Trophoblast cell (in vitro differentiated cells and primary cell): Measurements from ENCODE around the gene ANGPT4.
A peak's percentile ranks its signal among the peaks of the same experiment; 100 is the strongest.
"Not testable (repeated sequence)": the region's sequence is repeated elsewhere in the genome, so short reads cannot be mapped to it uniquely, and the experiment has no call there.

Experiments used
- DNase-seq, 2 donors: peaks; one replicate each; pipeline ENCODE4 v3.0.0-alpha.2; 2016
- H2AFZ ChIP-seq: 2 replicates; pipeline ENCODE4 v1.6.1; 2013; ENCODE audit warnings: low read length, moderate library complexity, mild to moderate bottlenecking; ENCODE audit not compliant: insufficient read depth, poor library complexity
- H2AK5ac ChIP-seq: 2 replicates; pipeline ENCODE4 v1.6.1; 2013; ENCODE audit warnings: mild to moderate bottlenecking, low read length
- H2BK120ac ChIP-seq: 2 replicates; pipeline ENCODE4 v1.6.1; 2013; ENCODE audit warnings: low read length, mild to moderate bottlenecking, moderate library complexity; ENCODE audit not compliant: insufficient read depth, poor library complexity
- H2BK12ac ChIP-seq: 2 replicates; pipeline ENCODE4 v1.6.1; 2013; ENCODE audit warnings: mild to moderate bottlenecking, low read length, moderate library complexity
- H2BK5ac ChIP-seq: 2 replicates; pipeline ENCODE4 v1.6.1; 2013; ENCODE audit warnings: low read length, low read depth, moderate library complexity, mild to moderate bottlenecking; ENCODE audit not compliant: poor library complexity
- H3K14ac ChIP-seq: 2 replicates; pipeline ENCODE4 v1.6.1; 2013; ENCODE audit warnings: mild to moderate bottlenecking, low read length
- H3K18ac ChIP-seq: 2 replicates; pipeline ENCODE4 v1.6.1; 2013; ENCODE audit warnings: mild to moderate bottlenecking, low read length
- H3K23ac ChIP-seq: 2 replicates; pipeline ENCODE4 v1.6.1; 2013; ENCODE audit warnings: low read length
- H3K27ac ChIP-seq: 2 replicates; pipeline ENCODE4 v1.5.1; 2013; ENCODE audit warnings: low read depth, mild to moderate bottlenecking, inconsistent platforms, low read length, moderate library complexity
- H3K27me3 ChIP-seq: 2 replicates; pipeline ENCODE4 v1.6.1; 2013; ENCODE audit warnings: inconsistent platforms, mild to moderate bottlenecking, low read length, moderate library complexity; ENCODE audit not compliant: insufficient read depth
- H3K36me3 ChIP-seq, 2 experiments: 1 replicate in 1 of 2; 2 replicates in 1 of 2; pipeline ENCODE4 v1.6.1; 2013; ENCODE audit warnings: low read length in 2 of 2, mild to moderate bottlenecking in 2 of 2, moderate library complexity in 1 of 2; ENCODE audit not compliant: insufficient read depth in 2 of 2, control insufficient read depth in 1 of 2
- H3K4ac ChIP-seq: 2 replicates; pipeline ENCODE4 v1.6.1; 2013; ENCODE audit warnings: low read depth, mild to moderate bottlenecking, low read length, moderate library complexity
- H3K4me1 ChIP-seq, 2 experiments: 1 replicate in 1 of 2; 2 replicates in 1 of 2; pipeline ENCODE4 v1.6.1; 2013; ENCODE audit warnings: low read length in 2 of 2, mild to moderate bottlenecking in 2 of 2, moderate library complexity in 1 of 2; ENCODE audit not compliant: insufficient read depth in 2 of 2, control insufficient read depth in 1 of 2
- H3K4me2 ChIP-seq: 2 replicates; pipeline ENCODE4 v1.6.1; 2013; ENCODE audit warnings: inconsistent platforms, mild to moderate bottlenecking, low read length, moderate library complexity
- H3K4me3 ChIP-seq: 2 replicates; pipeline ENCODE4 v1.5.1; 2013; ENCODE audit warnings: mild to moderate bottlenecking, low read depth, low read length, inconsistent platforms
- H3K79me1 ChIP-seq: one replicate; pipeline ENCODE4 v1.6.1; 2013; ENCODE audit warnings: low read length
- H3K79me2 ChIP-seq: 2 replicates; pipeline ENCODE4 v1.6.1; 2013; ENCODE audit warnings: low read length, mild to moderate bottlenecking; ENCODE audit not compliant: control insufficient read depth, insufficient read depth, poor library complexity
- H3K9ac ChIP-seq: 2 replicates; pipeline ENCODE4 v1.6.1; 2013; ENCODE audit warnings: mild to moderate bottlenecking, low read length
- H3K9me3 ChIP-seq: 2 replicates; pipeline ENCODE4 v1.6.1; 2013; ENCODE audit warnings: low read depth, mild to moderate bottlenecking, control low read depth, inconsistent platforms, low read length; ENCODE audit not compliant: insufficient read depth
- H4K12ac ChIP-seq: 2 replicates; pipeline ENCODE4 v1.6.1; 2013; ENCODE audit warnings: low read depth, mild to moderate bottlenecking, low read length, moderate library complexity
- H4K8ac ChIP-seq: 2 replicates; pipeline ENCODE4 v1.6.1; 2013; ENCODE audit warnings: low read depth, mild to moderate bottlenecking, low read length, moderate library complexity
- H4K91ac ChIP-seq: one replicate; pipeline ENCODE4 v1.6.1; 2013; ENCODE audit warnings: low read depth, mild to moderate bottlenecking, low read length, moderate library complexity
- WGBS: extraction: QIAGEN DNeasy Blood & Tissue Kit; methylation state at CpG from one replicate; pipeline ENCODE4 v1.1.7; 2013; ENCODE audit warnings: missing lambda C conversion rate; ENCODE audit not compliant: insufficient read length, insufficient coverage; ENCODE audit errors: extremely low coverage; 5-methylcytosine and 5-hydroxymethylcytosine counted together

Gene ANGPT4

GRCh38 chr20:829551-829950 is 86.6 kb downstream of the ANGPT4 start:
- Histone ChIP-seq H3K9ac (no peak overlapping the region), H3K14ac (no peak overlapping the region), H3K79me2 (peaks cover 7% of the 10 kb centered on the region), H2BK120ac (no peak overlapping the region), H3K4me3 (no peak overlapping the region), H3K23ac (no peak overlapping the region), H3K4me2 (no peak overlapping the region), H2AK5ac (no peak overlapping the region), H3K18ac (no peak overlapping the region), H4K12ac (no peak overlapping the region), H3K9me3 (no peaks in the 10 kb centered on the region), H3K4me1 (peaks cover 6% of the 10 kb centered on the region in 2 experiments), H3K4ac (no peak overlapping the region), H3K36me3 (no peaks in the 10 kb centered on the region), H3K27me3 (no peaks in the 10 kb centered on the region), H4K91ac (no peak overlapping the region), H3K79me1 (peaks cover 7% of the 10 kb centered on the region), H3K27ac (no peak overlapping the region), H4K8ac (no peak overlapping the region), H2BK12ac (no peak overlapping the region), H2BK5ac (no peak overlapping the region), H2AFZ (no peak overlapping the region)
- WGBS = no CpG with 5 or more reads among the region's 2 CpGs
- DNase-seq = peak; percentile 84 to 96

GRCh38 chr20:828987-829386 is 87.1 kb downstream of the ANGPT4 start:
- Histone ChIP-seq H3K9ac (no peak overlapping the region), H2BK12ac (no peak overlapping the region), H3K4me3 (no peak overlapping the region), H4K8ac (no peak overlapping the region), H3K14ac (no peak overlapping the region), H2AFZ (no peak overlapping the region), H3K4me1 (peaks cover under 1 to 2% of the 10 kb centered on the region in 2 experiments), H3K27ac (no peak overlapping the region), H4K91ac (no peak overlapping the region), H4K12ac (no peak overlapping the region), H2BK120ac (no peak overlapping the region), H2BK5ac (no peak overlapping the region), H3K23ac (no peak overlapping the region), H3K4ac (no peak overlapping the region), H3K4me2 (no peak overlapping the region), H3K79me2 (peaks cover 4% of the 10 kb centered on the region), H3K27me3 (no peaks in the 10 kb centered on the region), H2AK5ac (no peak overlapping the region), H3K79me1 (peaks cover 5% of the 10 kb centered on the region), H3K36me3 (no peaks in the 10 kb centered on the region), H3K9me3 (no peaks in the 10 kb centered on the region), H3K18ac (no peak overlapping the region)
- WGBS = no CpG with 5 or more reads among the region's 6 CpGs
- peak; percentile 73 to 79 for DNase-seq

GRCh38 chr20:827981-828380 is 88.2 kb downstream of the ANGPT4 start:
- H3K4ac ChIP-seq, H3K4me1 ChIP-seq, H4K8ac ChIP-seq, H3K9me3 ChIP-seq, H3K36me3 ChIP-seq, H3K18ac ChIP-seq, H3K4me2 ChIP-seq, H3K27me3 ChIP-seq, H3K23ac ChIP-seq, H3K4me3 ChIP-seq, H2AK5ac ChIP-seq, H2BK120ac ChIP-seq, H2BK12ac ChIP-seq, H4K91ac ChIP-seq, H3K27ac ChIP-seq, H2AFZ ChIP-seq, H3K79me1 ChIP-seq, H4K12ac ChIP-seq, H3K79me2 ChIP-seq, H2BK5ac ChIP-seq, H3K9ac ChIP-seq, H3K14ac ChIP-seq: not testable (repeated sequence)
- peak; percentile 65 to 66 for DNase-seq
- WGBS = no CpG with 5 or more reads among the region's 8 CpGs

GRCh38 chr20:826695-827323 is 89.3 kb downstream of the ANGPT4 start:
- peaks cover 0 to 2% of the 10 kb centered on the region in 2 experiments for H3K4me1 ChIP-seq
- no peak overlapping the region for H4K91ac ChIP-seq
- no peak overlapping the region for H3K4me3 ChIP-seq
- H2BK120ac ChIP-seq = no peak overlapping the region
- no CpG with 5 or more reads among the region's 7 CpGs for WGBS
- no peaks in the 10 kb centered on the region for H3K79me2 ChIP-seq
- DNase-seq = peak; percentile 65 to 68
- H3K27ac ChIP-seq = no peak overlapping the region
- H3K9me3 ChIP-seq = no peaks in the 10 kb centered on the region
- no peaks in the 10 kb centered on the region for H3K27me3 ChIP-seq
- no peaks in the 10 kb centered on the region for H3K79me1 ChIP-seq
- H3K4me2 ChIP-seq = no peak overlapping the region
- H3K23ac ChIP-seq = no peak overlapping the region
- no peak overlapping the region for H4K8ac ChIP-seq
- H2AFZ ChIP-seq = no peak overlapping the region
- no peak overlapping the region for H3K18ac ChIP-seq
- no peak overlapping the region for H3K14ac ChIP-seq
- H3K4ac ChIP-seq = no peak overlapping the region
- H2BK5ac ChIP-seq = no peak overlapping the region
- no peak overlapping the region for H3K9ac ChIP-seq
- no peaks in the 10 kb centered on the region for H3K36me3 ChIP-seq
- H4K12ac ChIP-seq = no peak overlapping the region
- no peak overlapping the region for H2BK12ac ChIP-seq
- H2AK5ac ChIP-seq = no peak overlapping the region
